Gastrocnemius medialis (tissue), 4 donors: ENCODE data around the gene SLCO4A1.

Experiments
- CTCF ChIP-seq, 5 experiments: fragments of 450-650 bp in 3 of 5; fragments of 200-600 bp in 2 of 5; sonication (generic) in 2 of 5; IDR thresholded peaks in 4 of 5; conservative IDR thresholded peaks in 1 of 5; 1 replicate in 4 of 5; 2 replicates in 1 of 5; pipeline ENCODE4 v1.5.1; 2016 to 2019; ENCODE audit warnings: antibody characterized with exemption in 5 of 5, mild to moderate bottlenecking in 3 of 5, moderate library complexity in 3 of 5
- POLR2A ChIP-seq, 2 donors: fragments of 450-650 bp; IDR thresholded peaks; one replicate each; pipeline ENCODE4 v1.6.1; 2017; ENCODE audit warnings: antibody characterized with exemption in 2 of 2, mild to moderate bottlenecking in 2 of 2, moderate library complexity in 2 of 2

DNA sequence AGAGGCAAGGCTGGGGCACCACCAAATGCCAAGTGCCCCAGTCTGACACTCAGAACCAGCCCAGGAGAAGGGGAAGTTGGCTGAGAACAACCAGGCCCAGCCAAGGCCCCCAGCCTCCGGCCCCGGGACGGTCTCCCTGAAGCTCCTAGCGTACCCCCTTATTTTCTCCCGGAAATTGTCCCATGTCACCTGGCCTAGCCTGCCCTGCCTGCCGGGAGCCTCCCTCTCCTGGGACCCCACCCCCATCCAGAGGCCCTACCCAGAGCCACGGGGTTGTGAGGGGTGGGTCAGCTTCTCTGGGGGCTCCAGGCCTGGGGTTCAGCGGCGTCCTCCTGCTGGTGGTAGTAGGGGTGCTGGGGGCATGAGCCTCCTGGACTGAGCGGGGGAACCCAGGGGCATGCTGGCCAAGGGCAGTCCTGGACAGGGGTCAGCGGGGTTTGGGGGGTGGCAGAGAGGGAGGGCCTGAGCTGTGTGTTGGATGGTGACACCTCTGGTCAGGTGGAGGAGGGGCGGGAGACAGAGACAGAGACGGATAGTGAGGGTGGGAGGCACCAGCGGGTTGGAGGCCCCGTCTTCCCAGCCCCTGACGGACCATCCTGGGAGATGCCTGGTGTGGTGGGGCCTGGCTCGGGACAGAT, 7.9 kb upstream of the SLCO4A1 start:
- TF ChIP-seq CTCF (IDR thresholded peaks at IDR 0.05 in 4 of 5, conservative IDR thresholded peaks at IDR 0.05 in 1 of 5), result no peak
- TF ChIP-seq POLR2A (IDR thresholded peaks at IDR 0.05), result no peak
